HG03442 (cell line): ENCODE data around the gene ACVR1B.
A peak's percentile ranks its signal among the peaks of the same experiment; 100 is the strongest.

Experiments
- ATAC-seq: cut with Tn5 transposase; IDR thresholded peaks from one replicate; pipeline ENCODE4 v1.9.1; 2021; ENCODE audit warnings: mild to moderate bottlenecking, moderate library complexity; ENCODE audit not compliant: unreplicated experiment

Gene ACVR1B

DNA sequence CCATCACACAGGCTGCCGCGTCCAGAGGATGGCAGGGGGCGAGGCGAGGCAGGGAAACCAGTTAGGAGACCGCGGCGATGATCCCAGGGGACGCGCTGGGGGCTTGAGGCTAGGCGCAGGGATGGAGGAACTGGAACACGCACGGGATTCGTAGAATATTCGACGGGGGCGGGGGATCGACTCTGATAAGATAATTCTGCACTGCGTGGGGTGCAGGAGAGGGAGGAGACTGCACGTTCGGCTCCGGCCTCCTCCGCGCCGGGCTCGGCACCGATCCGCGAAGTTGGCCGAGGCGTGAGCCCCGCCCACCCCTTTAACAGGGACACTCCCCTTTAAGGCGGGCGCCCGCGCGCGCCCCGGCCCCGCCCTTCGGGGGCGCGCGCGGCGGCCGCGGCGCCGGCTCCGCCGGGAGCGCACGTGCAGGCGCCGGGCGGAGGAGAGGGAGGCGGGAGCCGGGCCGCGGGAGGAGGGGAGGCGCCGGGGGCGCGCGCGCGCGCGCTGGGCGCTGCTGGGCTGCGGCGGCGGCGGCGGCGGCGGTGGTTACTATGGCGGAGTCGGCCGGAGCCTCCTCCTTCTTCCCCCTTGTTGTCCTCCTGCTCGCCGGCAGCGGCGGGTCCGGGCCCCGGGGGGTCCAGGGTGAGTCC, at the start of gene ACVR1B:
Gene ACVR1B, plus strand, starts transcription at position 501 of the 644 bp plus-strand sequence. Its CDS starts 45 bp downstream, at position 546.
- ATAC-seq, result peak; percentile 93

DNA sequence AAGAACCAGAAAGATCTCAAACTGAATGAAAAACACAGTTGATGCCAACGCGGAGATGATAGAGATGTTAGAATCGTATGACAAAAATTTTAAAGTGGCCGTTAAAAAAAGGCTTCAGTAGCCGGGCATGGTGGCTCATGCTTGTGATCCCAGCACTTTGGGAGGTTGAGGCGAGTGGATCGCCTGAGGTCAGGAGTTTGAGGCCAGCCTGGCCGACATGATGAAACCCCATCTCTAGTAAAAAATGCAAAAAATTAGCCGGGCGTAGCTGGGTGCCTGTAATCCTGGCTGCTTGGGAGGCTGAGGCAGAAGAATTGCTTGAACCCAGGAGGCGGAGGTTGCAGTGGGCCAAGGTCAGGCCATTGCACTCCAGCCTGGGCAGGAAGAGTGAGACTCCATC, 49.6 kb upstream of the ACVR1B start:
- no peak for ATAC-seq

DNA sequence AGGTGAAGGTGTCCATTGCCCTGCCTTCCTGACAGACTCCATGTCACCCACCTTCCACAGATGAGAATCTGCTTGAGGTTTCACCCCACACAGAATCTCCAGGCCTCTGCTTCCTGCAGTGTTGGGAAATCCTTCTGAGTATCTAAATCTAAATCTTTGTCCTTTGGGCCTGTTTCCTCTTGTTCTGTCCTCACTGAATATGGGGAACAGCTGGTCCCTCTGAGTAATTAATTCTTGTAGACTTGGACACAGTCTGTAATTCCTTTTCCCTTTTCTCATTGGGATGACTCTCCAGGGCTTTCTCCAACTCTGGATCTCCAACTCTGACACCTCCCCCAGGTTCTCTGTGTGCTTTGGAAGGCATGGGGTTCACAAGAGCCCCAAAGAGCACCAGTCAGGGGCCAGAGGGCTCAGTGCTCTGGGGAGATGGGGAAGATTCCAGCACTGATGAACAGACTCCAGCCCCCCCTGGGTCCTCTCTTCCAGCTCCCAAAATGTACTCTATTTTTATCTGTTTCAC, 46.5 kb upstream of the ACVR1B start:
- no peak for ATAC-seq

DNA sequence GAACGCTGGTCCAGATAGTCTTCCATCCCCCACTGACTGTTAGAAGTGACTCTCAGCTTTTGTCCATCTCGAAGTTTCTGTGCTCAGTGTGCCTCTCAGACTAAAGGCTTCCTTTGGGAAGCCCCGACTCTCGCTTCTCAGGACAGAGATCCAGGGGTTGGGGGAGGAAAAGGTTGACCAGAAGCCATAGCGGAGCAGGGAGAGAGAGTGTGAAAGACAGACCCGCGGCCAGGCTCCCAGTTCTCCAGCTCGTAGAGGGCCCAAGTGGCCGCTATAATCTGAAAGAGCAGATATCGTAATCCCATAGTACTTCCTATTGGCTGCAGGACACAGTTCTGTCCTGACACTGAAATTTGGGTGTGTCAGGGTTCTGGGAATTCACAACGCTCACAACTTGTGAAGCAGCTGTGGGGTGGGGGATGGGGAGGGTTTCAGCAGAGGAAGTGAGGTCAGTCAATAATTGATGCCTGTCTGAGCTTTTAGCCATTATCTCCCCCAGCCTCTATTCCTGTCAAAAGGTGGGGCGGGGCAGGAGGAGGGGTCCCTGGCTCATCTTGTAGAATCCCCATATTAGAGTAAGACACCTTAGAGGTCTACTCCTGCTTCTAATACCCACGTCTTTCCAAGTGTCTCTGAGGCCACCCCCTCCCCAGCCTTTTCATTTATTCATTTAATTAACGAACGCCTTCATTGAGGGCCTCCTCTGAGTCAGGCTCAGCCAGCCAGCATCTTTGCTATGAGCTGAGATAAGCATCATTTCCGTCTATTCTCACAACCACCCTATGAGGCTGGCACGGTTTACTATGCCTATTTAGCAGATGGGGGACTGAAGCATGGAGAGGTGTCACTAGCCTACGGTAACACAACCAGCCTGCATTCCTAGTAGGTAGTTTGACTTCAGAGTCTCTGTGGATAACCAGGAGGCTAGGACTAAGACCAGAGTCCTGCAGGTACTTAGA, 45.7 kb upstream of the ACVR1B start:
- ATAC-seq, result no peak

DNA sequence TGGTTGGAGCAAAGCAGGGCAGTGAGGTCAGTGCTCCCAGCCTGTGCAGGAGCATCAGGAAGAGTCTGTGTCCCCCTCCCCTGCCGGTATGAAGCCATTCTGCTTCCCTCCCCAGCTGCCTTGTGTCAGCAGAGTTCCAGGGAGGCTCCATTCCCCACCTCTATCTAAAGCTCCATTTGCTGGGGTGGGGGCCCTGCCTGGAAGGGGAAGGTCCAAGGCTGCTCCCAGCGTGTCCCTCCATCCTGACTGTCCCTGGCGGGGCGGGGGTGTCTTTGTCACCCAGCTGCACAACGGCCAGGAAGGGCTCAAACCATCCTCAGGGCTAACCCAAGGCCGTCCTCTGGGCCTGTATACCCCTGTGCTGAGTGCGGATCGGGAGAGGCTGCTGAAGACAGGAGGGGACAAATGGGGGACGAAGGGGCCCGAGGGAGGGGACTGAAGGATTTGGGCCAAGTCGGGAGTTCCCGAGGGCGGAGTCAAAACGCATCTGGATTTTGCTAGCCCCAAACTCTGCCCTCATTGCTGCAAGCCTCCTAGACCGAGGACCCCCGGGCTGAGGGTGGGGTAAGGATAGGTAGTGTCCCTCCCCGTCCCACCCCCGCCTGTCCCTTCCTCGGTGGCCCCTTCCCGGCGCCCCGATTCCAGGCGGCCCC, 44.9 kb upstream of the ACVR1B start:
- ATAC-seq, result no peak

DNA sequence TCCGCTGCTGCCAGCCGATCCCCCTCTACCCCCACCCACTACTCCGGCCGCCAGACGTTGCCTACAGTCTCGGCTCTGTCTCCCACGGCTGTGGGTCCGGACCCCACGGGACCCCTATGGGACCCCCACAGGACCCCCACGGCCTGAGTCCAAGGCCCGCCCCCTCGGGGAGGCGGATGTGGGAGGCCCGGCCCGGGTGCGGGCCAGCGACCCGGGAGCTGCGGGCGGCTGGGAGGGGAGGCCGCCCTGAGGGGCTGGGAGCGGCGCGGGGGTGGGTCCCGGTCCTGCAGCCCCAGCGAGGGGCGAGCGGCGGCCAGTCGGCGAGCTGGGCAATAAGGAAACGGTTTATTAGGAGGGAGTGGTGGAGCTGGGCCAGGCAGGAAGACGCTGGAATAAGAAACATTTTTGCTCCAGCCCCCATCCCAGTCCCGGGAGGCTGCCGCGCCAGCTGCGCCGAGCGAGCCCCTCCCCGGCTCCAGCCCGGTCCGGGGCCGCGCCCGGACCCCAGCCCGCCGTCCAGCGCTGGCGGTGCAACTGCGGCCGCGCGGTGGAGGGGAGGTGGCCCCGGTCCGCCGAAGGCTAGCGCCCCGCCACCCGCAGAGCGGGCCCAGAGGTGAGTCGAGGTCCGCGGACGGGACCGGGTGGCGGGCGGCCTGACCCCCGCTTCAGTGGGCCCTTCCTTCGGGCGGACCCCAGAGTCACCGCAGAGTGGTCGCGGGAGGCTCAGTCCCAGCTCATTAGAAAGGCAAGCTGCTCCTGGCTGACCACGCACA, 44.2 kb upstream of the ACVR1B start, which contains the start of gene ACVRL1:
Gene ACVRL1, plus strand, starts transcription at position 422 of the 773 bp plus-strand sequence. CDS start 4,971 bp downstream, outside the sequence.
- no peak for ATAC-seq

DNA sequence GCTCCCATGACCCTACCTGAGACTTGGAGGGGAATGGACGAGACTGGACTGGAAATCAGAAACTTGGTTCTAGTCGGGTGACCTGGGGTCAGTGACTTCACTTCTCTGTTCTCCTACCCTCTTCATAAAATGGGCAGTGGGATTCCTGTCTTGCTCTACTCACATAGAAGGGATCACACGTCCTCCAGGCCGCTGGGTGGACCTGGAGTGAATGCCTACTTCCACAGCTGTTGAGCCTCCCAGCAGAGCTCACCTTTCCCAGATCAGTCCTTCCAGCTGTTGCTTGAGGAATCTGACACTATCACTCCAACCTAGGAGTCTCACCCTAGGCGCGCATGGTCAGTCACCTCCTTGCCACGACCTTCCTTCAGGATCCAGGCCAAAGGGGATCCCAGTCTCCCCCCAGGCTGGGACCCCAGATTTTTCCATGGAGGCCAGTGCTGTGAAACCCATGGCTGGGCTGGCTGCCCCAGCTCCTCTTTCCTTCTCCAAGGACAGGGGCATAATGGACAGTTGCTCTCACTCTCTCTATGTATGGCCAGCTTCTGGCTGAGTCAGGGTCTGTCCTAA, 43.6 kb upstream of the ACVR1B start:
- ATAC-seq, result no peak

DNA sequence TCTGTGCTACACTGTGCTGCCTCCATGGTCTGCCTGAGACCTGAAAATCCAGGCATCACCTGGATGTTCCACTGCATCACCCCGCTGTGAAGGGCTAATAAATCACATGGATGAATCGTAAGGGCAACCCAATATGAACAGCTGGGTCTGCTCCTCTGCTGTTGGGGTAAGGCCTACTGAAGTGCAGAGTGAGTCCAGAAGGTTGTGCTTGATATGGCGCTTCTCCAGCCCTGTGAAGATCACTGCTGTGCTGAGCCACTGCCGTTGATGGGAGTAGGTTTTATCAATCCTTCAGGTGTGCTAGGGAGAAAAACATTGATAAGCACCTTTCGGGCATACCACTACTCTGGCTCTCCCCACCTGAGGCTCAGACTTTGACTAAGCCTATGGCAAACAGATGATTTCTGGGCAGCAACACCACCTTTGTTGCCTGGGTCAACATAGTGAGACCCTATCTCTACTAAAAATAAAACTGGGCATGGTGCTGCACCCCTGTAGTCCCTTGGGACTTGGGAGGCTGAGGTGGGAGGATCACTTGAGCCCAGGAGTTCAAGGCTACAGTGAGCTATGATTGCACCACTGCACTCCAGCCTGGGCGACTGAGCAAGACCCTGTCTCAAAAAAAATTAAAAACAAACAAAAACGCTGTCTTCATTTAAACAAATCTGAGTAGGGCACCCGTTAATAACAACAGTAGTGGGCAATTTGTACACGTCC, 42.5 kb upstream of the ACVR1B start:
- ATAC-seq, result no peak

DNA sequence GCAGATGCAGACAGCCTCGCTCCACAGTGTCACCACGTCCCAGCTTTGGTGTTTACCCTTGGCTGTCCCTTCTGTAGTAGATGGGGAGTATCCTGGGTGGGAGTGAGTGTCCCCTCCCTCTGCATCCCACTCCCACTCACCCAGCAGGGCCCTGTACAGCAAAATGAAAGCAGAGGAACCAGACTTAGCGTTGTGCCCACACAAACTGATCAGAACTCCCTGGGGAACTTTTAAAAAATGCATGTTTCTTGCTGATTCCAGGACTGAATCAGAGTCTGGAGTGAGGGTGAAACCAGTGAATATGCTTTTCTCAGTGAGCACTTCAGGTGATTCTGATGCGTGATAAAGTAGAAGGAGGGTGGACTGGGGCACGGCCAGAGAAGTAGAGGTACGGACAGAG, 41.3 kb upstream of the ACVR1B start:
- no peak for ATAC-seq

DNA sequence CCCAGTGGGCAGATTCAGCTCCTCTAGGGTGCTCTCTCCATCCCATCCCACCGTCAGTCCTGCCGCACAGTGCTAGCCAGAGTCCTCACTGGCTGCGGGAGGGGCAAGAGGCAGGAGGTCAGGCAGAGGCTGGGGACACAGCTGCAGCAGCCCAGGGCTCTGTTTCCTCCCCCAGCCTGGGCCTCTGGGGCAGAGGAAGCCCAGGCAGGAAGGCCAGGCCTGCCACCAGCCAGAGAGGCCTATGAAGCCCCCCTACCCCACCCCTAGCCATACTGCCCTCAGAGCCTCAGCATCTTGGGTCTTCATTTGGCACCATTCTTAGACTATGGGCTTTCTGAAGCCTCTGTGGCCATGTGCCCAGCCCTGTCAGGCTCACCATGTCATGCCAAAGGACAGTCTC, 40.8 kb upstream of the ACVR1B start:
- ATAC-seq, result no peak

DNA sequence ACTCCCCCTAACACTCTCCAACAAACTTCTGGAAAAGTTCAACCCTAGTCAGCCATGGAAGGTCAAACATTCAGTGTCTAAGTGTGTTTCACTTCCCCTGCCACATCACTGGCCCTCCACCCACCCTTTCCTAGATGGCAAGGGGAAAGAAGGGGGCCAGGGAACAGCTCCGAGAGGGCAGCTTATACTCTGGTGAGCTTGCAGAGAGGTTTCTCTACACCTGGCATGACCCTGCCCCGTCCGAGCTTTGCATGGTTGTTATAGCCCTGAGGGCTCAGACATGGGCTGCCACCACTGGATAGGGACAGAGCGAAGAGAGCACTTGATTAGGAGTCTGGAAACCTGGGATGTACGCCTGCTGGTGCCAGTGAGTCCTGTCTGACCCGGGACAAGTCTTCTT, 40.2 kb upstream of the ACVR1B start:
- no peak for ATAC-seq

DNA sequence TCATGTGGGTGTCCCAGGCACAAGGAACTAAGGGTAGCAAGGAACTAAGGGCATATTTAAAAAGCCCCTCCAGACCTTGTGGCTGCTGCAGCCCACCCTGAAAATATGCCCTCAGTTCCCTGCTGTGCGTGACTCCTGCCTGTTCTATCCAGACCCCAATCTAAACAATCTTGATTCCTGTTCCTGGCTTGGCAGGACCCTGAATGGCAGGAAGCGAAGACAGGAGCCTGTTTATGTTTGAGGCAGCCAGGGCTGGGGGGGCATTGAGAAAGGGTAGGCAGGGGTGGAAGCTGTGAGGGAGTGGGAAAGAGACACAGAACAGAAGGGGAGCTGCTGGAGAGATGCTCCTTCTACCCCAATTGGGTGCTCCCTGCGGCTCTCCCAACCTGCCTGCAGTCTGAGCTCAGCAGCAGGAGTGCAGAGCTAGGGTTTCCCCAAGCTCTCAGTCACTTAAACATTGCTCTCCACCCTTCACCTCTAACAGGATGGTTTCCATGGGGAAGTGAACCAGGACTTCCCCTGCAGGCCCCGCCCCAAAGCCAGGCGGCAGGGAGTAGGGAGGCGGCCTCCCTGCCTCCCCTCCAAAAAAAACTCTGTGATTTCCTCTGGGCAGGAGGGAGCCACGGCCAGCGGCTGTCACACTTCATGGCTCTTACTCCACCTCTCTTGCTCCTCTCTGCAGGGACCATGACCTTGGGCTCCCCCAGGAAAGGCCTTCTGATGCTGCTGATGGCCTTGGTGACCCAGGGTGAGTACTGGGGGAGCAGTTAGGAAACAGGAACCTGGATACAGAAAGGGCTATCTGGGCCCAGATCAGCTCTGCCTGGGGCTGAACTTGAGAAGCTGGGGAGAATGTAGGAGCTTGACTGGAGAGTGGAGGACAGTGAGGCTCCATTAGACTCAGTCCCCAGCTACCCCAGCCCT, 39.4 kb upstream of the ACVR1B start:
- ATAC-seq, result no peak

DNA sequence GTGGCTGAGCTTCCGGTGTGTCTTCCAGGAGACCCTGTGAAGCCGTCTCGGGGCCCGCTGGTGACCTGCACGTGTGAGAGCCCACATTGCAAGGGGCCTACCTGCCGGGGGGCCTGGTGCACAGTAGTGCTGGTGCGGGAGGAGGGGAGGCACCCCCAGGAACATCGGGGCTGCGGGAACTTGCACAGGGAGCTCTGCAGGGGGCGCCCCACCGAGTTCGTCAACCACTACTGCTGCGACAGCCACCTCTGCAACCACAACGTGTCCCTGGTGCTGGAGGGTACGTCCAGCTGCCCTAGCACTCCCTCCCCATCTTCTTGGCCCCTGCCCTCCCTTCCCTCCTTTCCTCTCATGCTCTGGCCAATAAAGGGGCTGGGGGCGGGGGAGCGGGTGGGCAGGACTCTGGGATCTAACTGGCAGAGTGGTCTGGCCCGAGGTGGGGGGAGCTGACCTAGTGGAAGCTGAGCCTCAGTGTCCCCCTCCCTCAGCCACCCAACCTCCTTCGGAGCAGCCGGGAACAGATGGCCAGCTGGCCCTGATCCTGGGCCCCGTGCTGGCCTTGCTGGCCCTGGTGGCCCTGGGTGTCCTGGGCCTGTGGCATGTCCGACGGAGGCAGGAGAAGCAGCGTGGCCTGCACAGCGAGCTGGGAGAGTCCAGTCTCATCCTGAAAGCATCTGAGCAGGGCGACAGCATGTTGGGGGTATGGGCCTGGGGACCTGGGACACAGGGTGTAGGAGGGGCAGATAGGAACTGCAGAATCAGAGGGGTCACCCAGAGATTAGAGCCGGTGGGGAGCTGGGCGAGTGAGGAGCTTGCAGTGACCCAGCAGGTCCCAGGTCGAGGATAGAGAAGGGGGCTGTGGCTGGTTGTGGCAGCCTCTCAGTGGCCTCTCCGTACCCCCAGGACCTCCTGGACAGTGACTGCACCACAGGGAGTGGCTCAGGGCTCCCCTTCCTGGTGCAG, 38.1 kb upstream of the ACVR1B start:
- no peak for ATAC-seq

DNA sequence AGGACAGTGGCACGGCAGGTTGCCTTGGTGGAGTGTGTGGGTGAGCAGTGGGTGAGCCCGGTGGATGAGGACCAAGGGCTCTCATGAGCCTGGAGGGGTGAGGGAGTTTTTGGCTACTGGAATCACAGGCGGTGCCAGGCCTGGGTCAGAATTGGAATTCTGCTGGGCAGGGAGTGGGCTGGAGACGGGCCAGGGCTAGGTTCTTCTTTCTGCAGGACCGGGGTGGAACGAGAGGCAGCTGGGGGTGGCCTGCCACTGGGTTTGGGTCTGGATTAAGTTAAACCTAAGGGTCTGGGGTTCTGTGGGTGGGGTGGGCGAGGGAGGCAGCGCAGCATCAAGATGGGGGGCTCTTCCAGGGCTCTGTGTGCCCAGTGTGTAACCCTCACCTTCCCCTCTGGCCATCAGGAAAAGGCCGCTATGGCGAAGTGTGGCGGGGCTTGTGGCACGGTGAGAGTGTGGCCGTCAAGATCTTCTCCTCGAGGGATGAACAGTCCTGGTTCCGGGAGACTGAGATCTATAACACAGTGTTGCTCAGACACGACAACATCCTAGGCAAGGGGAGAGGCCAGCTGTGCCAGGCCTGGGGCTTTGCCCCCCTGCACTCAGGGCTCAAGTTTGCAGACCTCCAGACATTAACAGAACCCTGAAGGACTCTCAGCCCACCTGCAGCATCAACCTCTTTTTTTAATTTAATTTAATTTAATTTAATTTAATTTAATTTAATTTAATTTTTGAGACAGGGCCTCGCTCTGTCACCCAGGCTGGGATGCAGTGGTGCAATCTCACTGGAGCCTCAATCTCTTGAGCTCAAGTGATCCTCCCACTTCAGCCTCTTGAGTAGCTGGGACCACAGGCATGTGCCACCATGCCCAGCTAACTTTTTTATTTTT, 37.2 kb upstream of the ACVR1B start:
- no peak for ATAC-seq

DNA sequence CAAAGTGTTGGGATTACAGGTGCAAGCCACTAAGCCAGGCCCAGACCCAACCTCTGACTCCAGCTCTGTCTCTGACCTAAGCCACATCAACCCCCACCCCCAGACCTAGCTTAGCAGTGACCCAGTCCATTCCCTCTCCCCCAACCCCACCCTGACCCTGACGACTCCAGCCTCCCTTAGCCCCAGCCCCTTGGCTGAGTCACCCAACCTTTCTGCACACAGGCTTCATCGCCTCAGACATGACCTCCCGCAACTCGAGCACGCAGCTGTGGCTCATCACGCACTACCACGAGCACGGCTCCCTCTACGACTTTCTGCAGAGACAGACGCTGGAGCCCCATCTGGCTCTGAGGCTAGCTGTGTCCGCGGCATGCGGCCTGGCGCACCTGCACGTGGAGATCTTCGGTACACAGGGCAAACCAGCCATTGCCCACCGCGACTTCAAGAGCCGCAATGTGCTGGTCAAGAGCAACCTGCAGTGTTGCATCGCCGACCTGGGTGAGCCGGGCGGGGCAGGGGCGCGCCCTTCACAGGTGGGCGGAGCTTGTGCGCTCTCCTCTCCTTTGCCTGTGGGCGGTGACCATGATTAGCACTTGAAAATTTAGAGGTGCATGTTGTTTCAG, 36.4 kb upstream of the ACVR1B start:
- no peak for ATAC-seq

DNA sequence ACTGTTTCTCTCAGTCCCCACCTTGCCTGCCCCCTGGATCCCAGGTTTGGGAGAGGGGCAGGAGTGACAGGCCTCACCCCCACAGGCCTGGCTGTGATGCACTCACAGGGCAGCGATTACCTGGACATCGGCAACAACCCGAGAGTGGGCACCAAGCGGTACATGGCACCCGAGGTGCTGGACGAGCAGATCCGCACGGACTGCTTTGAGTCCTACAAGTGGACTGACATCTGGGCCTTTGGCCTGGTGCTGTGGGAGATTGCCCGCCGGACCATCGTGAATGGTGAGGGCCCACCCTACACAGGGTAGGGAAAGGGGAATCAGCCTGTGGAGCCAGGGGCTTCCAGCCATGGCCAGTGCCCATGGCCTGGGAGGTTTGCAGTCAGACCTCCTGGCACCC, 35.5 kb upstream of the ACVR1B start:
- ATAC-seq, result no peak
